Glomerular visceral epithelial cell (primary cell): ENCODE measurements around the gene HPS4.
"Not testable (repeated sequence)": the region's sequence is repeated elsewhere in the genome, so short reads cannot be mapped to it uniquely, and the experiment has no call there.

Experiments
- DNase-seq: peaks from one replicate; pipeline ENCODE4 v3.0.0-alpha.2; 2016; ENCODE audit errors: extremely low spot score

The HPS4 gene

DNA sequence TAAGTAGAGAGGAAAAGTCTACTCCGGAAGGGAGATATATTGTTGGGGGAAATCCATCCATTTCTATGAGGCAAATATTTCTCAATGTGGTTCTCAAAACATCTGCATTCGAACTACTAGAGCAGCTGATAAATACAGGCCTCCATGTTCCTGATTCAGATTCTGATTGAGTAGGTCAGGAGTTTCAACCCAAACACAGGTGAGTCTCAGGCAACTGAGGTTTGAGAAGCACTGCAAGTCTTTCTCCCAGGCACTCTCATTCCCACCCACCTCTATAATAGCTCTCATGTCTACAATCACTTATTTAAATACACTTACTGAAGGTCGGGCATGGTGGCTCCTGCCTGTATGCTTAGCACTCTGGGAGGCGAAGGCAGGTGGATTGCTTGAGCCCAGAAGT is 69.2 kb downstream of the HPS4 start:
- no peak for DNase-seq

DNA sequence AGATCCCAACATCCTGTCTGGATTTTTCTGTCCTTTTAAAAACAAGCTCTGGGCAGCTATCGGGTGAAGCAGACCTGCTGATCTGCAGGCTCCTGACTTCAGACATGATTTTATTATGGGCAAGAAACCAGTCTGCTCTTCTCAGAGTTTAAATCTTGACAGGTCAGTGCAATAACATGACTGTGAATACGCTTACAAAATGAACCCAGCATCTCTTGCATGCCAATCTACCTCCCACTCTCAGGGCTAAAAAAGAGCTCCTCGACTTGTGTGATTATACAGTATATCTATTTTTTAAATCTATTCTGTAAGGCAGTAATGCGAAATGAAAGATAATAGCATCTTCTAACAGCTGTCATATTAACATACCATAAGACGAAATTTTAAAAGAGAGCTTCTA is 73.2 kb downstream of the HPS4 start:
- DNase-seq: no peak

DNA sequence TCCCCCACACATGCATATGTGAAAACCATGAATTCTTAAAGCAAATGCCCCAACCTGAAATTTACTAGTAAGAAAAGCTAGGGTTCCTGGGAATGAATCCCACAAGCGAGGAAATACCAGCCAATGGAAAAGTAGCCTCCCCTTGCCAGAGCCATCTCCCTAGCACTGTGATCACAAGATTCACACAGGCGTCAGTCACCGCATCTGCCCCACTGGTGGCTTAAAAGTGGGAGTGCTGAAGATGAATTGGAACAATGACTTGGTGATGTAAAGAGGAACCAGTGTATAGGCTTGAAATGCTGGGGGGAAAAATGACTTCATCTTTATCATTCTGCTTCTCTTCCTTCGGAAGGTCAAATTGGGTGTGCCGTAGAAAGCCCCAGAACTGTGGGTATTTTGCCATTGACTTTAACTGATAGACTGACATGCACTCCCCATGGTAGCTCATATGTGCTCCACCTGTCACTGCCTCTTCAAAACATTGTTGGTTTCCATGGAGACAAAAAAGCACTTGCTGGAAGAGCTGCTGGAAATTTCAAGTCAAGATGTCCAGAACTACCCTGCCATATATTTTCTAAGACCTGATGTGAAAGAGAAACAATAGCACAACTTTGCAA is 73.8 kb downstream of the HPS4 start:
- no peak for DNase-seq

DNA sequence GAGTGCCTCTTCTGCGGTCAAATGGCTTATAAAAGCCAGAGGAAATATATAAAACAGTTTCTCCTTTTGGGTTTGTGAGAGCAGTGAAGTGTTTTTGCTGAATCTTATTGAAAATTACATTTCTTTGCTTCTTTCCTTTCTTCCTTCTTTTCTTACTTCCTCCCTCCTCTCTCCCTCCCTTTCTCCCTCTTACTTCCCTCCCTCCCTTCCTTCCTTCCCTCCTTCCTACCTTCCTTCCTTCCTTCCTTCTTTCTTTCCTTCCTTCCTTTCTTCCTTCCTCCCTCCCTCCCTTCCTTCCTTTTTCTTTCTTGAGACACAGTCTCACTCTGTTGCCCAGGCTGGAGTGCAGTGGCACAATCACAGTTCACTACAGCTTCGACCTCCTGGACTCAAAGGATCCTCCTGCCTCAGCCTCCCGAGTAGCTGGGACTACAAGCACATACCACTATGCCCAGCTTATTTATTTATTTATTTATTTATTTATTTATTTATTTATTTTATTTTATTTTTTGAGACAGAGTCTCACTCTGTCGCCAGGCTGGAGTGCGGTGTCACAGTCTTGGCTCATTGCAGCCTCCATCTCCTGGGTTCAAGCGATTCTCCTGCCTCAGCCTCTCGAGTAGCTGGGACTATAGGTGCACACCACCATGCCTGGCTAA is 74.9 kb downstream of the HPS4 start:
- DNase-seq: not testable (repeated sequence)

DNA sequence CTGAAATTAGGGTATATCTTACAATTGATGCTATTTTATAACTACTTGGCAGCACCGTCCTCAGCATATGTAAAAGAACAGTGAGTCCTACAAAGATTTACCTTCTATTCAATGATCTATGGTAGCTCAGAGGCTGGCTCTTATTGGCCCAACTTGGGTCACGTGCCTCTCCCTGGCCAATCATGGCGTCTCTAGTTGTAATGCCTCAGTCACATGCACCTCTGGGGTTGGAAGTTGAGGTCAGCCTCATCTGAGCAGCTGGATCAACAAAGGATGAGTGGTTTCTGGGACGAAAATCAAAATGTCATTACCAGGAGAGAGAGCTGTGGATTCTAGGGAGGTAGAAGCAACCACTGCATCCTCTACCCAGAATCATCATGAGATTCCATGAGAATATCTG is 77.5 kb downstream of the HPS4 start:
- DNase-seq: peak; percentile 47

DNA sequence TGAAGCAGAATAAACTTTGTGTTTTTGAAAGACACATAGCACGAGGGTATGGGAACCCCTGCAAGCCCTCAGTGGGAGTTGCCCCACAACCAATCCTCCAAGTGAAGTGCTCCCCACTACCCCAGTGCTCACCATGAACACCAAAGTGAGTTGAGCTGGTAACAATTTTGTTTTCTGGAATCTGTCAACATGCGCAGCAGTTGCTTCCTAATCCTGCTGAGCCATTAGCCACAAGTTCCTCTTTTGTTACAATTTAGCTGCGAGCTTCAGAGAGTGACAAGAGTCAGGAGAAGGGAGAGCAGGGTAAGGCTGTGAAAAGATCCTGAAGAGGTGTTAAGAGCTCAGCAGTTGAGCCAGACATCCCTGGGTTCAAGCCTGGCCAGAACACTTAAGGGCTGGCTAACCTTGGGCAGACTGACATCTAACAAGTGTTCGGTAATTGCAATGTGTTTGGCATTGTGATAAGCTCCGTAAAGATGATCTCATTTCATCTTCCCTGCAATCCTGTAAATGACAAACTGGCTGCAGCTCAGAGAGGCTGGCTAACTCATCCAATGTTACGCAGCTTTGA is 78.6 kb downstream of the HPS4 start:
- DNase-seq: no peak

DNA sequence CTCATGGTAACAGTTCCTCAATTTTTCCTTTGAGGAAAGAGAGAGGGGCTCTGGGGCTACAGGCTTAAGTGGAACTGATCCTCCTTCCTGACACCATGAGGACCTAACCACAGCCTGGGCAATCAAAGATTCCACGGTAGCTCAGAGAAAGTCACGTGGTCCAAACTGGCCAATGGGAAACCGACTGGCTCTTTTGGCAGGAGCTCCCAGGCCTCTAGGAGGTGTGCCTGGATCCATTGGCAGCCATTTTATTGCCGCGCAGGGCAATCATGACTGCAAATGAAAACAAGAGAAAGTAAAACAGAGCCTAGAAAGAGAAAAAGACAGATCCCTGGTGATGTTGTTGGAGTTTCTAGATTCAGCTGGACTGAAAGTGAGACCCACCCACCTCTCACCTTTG is 81.9 kb downstream of the HPS4 start:
- DNase-seq: no peak
